Measurements from ENCODE around the gene C12orf42.

The C12orf42 gene

DNA sequence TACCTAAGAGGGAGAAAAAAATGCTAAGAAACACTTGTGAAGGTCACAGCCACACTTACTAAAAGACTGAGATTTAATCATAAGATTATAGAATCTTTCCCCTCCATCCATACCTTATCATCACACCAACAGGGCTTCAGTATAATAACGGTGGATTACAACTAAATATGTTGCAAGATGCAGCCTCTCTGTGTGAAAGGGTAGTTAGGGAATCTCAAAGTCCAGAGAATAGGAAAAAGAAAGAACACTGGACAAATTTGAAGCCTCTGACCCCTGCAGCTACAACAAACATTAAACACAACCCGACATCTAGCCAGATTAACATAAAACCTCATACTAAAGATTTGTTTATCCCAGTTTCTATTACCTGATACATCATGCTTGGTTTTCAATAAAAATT is 181.0 kb downstream of the C12orf42 start:
- Histone ChIP-seq H2AFZ (ENCODE audit: low read depth, low read length) (no peak overlapping the region), H3K79me2 (ENCODE audit: insufficient read depth, low read length) (no peaks in the 10 kb centered on the region), H3K27ac (ENCODE audit: low read length) (no peak overlapping the region), H3K4me1 (ENCODE audit: insufficient read depth, low read length) (no peaks in the 10 kb centered on the region), H3K4me3 (ENCODE audit: low read depth in 1 of 2, low read length in 2 of 2) (no peak overlapping the region), H3K4me2 (ENCODE audit: insufficient read depth, low read length) (no peak overlapping the region), H4K20me1 (ENCODE audit: insufficient read depth, low read length) (no peaks in the 10 kb centered on the region), H3K9ac (ENCODE audit: low read depth, low read length) (no peak overlapping the region), H3K36me3 (ENCODE audit: insufficient read depth, low read length) (no peaks in the 10 kb centered on the region), H3K9me3 (ENCODE audit: insufficient read depth, low read length, severe bottlenecking) (no peaks in the 10 kb centered on the region), H3K27me3 (ENCODE audit: insufficient read depth, low read length, poor library complexity) (no peaks in the 10 kb centered on the region)
- no peak for ATAC-seq (ENCODE audit: insufficient read depth, low read depth)
- DNase-seq: no peak
- TF ChIP-seq, protein P1, sequence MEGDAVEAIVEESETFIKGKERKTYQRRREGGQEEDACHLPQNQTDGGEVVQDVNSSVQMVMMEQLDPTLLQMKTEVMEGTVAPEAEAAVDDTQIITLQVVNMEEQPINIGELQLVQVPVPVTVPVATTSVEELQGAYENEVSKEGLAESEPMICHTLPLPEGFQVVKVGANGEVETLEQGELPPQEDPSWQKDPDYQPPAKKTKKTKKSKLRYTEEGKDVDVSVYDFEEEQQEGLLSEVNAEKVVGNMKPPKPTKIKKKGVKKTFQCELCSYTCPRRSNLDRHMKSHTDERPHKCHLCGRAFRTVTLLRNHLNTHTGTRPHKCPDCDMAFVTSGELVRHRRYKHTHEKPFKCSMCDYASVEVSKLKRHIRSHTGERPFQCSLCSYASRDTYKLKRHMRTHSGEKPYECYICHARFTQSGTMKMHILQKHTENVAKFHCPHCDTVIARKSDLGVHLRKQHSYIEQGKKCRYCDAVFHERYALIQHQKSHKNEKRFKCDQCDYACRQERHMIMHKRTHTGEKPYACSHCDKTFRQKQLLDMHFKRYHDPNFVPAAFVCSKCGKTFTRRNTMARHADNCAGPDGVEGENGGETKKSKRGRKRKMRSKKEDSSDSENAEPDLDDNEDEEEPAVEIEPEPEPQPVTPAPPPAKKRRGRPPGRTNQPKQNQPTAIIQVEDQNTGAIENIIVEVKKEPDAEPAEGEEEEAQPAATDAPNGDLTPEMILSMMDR (IDR thresholded peaks at IDR 0.05; ENCODE audit: borderline replicate concordance, extremely low read depth, low read length, poor library complexity, severe bottlenecking): no peak
- TF ChIP-seq EZH2 (IDR thresholded peaks at IDR 0.05; ENCODE audit: borderline replicate concordance, low read depth, low read length, severe bottlenecking): no peak

DNA sequence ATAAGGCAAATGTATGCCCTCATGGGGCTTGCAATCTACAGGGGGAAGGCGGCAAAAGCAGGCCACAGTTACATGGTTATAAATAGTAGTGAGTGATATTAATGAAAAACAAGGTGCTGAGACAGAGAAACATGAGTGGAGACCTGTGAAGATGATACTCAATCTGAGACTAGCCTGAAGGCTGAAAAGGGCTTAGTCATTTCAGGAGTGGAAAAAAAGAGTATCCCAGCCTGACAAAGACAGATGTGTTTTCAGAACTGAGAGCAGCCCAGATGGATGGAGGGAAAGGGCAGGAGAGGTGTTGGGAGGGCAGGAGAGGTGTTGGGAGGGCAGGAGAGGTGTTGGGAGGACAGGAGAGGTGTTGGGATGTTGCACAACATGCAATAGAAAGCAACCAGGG is 181.9 kb downstream of the C12orf42 start:
- no peak overlapping the region for H2AFZ ChIP-seq (ENCODE audit: low read depth, low read length)
- H3K36me3 ChIP-seq (ENCODE audit: insufficient read depth, low read length): no peaks in the 10 kb centered on the region
- TF ChIP-seq EZH2 (IDR thresholded peaks at IDR 0.05; ENCODE audit: borderline replicate concordance, low read depth, low read length, severe bottlenecking): no peak
- TF ChIP-seq, protein P1 (IDR thresholded peaks at IDR 0.05; ENCODE audit: borderline replicate concordance, extremely low read depth, low read length, poor library complexity, severe bottlenecking): no peak
- no peak overlapping the region for H3K9ac ChIP-seq (ENCODE audit: low read depth, low read length)
- no peaks in the 10 kb centered on the region for H3K4me1 ChIP-seq (ENCODE audit: insufficient read depth, low read length)
- H3K9me3 ChIP-seq (ENCODE audit: insufficient read depth, low read length, severe bottlenecking): no peaks in the 10 kb centered on the region
- H3K27ac ChIP-seq (ENCODE audit: low read length): no peak overlapping the region
- DNase-seq (no peak), ATAC-seq (ENCODE audit: insufficient read depth, low read depth) (no peak)
- no peaks in the 10 kb centered on the region for H3K79me2 ChIP-seq (ENCODE audit: insufficient read depth, low read length)
- no peak overlapping the region for H3K4me2 ChIP-seq (ENCODE audit: insufficient read depth, low read length)
- H4K20me1 ChIP-seq (ENCODE audit: insufficient read depth, low read length): no peaks in the 10 kb centered on the region
- no peak overlapping the region for H3K4me3 ChIP-seq (ENCODE audit: low read depth in 1 of 2, low read length in 2 of 2)
- H3K27me3 ChIP-seq (ENCODE audit: insufficient read depth, low read length, poor library complexity): no peaks in the 10 kb centered on the region

DNA sequence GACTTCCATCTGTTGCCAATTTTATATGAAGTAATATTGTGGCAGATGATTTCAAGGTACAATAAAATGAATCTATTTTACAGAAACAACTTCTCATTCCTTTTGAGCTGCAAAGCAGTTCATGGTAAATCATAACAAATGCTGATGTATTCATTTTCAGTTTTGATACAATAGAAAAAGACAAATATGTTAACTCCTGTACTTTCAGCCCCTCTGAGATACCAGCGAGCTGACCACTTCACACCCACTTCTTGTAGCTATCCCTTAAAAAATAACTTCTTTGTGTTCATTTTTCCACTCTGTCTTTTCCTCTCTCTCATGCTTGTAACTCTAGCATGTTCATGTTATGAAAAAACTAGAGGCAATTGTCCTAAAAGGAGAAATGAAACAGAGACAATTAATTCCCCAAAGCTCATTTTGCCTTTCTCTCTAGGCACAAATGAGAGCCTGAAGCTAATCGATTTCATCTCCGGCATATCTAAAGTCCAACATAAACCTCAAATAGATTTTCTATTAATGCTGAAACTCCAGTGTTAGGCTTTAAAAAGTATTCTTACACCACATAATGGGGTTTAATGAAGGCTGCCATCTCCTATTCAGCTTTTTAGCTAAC is 182.9 kb downstream of the C12orf42 start:
- H3K4me2 ChIP-seq (ENCODE audit: insufficient read depth, low read length): no peak overlapping the region
- no peak for DNase-seq
- H3K4me1 ChIP-seq (ENCODE audit: insufficient read depth, low read length): no peaks in the 10 kb centered on the region

More for the DNA sequence above, 182.9 kb downstream of the C12orf42 start:
- Histone ChIP-seq H3K27me3 (ENCODE audit: insufficient read depth, low read length, poor library complexity) (no peaks in the 10 kb centered on the region), H3K9ac (ENCODE audit: low read depth, low read length) (no peak overlapping the region), H3K9me3 (ENCODE audit: insufficient read depth, low read length, severe bottlenecking) (no peaks in the 10 kb centered on the region), H2AFZ (ENCODE audit: low read depth, low read length) (no peak overlapping the region), H4K20me1 (ENCODE audit: insufficient read depth, low read length) (no peaks in the 10 kb centered on the region), H3K36me3 (ENCODE audit: insufficient read depth, low read length) (no peaks in the 10 kb centered on the region), H3K79me2 (ENCODE audit: insufficient read depth, low read length) (no peaks in the 10 kb centered on the region), H3K27ac (ENCODE audit: low read length) (no peak overlapping the region), H3K4me3 (ENCODE audit: low read depth in 1 of 2, low read length in 2 of 2) (no peak overlapping the region)
- TF ChIP-seq, protein P1 (IDR thresholded peaks at IDR 0.05; ENCODE audit: borderline replicate concordance, extremely low read depth, low read length, poor library complexity, severe bottlenecking): no peak
- TF ChIP-seq EZH2 (IDR thresholded peaks at IDR 0.05; ENCODE audit: borderline replicate concordance, low read depth, low read length, severe bottlenecking): no peak
- no peak for ATAC-seq (ENCODE audit: insufficient read depth, low read depth)
